ENCODE results near the gene IPO9. TPM values are rescaled to one million over a fixed set of nuclear protein-coding genes. Genes with fewer than 3 reads are reported as not detected.

Gene IPO9
- polyA plus RNA-seq, 1 donor (not counting 4 experiments of a cell fraction or from before 2014, with no cell fraction given), result 38.9 TPM

GRCh38 chr1:201788296-201788695 is 40.7 kb upstream of the IPO9 start:
- no peaks in the 10 kb centered on the region for H3K9me3 ChIP-seq (ENCODE audit: control insufficient read depth, low read depth, low read length)
- H3K4me3 ChIP-seq (ENCODE audit: control insufficient read depth in 2 of 3, extremely low read depth in 1 of 3, insufficient read depth in 2 of 3, low read depth in 1 of 3, low read length in 3 of 3), result no peak overlapping the region
- TF ChIP-seq CTCF (optimal IDR thresholded peaks at IDR 0.05 in 1 of 3, IDR thresholded peaks at IDR 0.05 in 1 of 3, conservative IDR thresholded peaks at IDR 0.05 in 1 of 3; ENCODE audit: extremely low read depth in 1 of 3, insufficient read depth in 2 of 3, low read length in 3 of 3) (no peak), EZH2 (IDR thresholded peaks at IDR 0.05; ENCODE audit: low read length) (no peak)
- H3K36me3 ChIP-seq (ENCODE audit: control insufficient read depth in 2 of 2, extremely low read depth in 1 of 2, insufficient read depth in 2 of 2, low read length in 2 of 2), result peaks cover 35 to 61% of the 10 kb centered on the region in 2 experiments
- DNase-seq (ENCODE audit: low read depth, low spot score) (no peak), FAIRE-seq (no peak)
- no peaks in the 10 kb centered on the region for H3K9me1 ChIP-seq (ENCODE audit: control insufficient read depth, extremely low read depth, insufficient read depth, low read length)
- dilution Hi-C loops (cut with MboI; ENCODE audit: extremely low pct_ligation_motif_present, low sequenced_read_pairs), result loop anchor here (25.0 kb wide), 1 partner anchor 226 kb away; no protein-coding TSS in a partner anchor
- H3K79me2 ChIP-seq (ENCODE audit: control insufficient read depth, insufficient read depth, low read length), result no peaks in the 10 kb centered on the region
- peaks cover 51% of the 10 kb centered on the region for H3K4me1 ChIP-seq (ENCODE audit: control insufficient read depth, extremely low read depth, insufficient read depth, low read length)
- no peak overlapping the region for H3K4me2 ChIP-seq (ENCODE audit: control insufficient read depth, extremely low read depth, insufficient read depth, low read depth, low read length)
- no peak overlapping the region for H3K9ac ChIP-seq (ENCODE audit: control insufficient read depth, extremely low read depth, insufficient read depth, low read length)
- no peaks in the 10 kb centered on the region for H3K27me3 ChIP-seq (ENCODE audit: control insufficient read depth, extremely low read depth, insufficient read depth, low read length)
- no peaks in the 10 kb centered on the region for H4K20me1 ChIP-seq (ENCODE audit: control insufficient read depth, extremely low read depth, insufficient read depth, low read length)
- no peak overlapping the region for H2AFZ ChIP-seq (ENCODE audit: control insufficient read depth, low read length)
- no peak overlapping the region for H3K27ac ChIP-seq (ENCODE audit: control insufficient read depth, insufficient read depth, low read length)

- dilution Hi-C loops (cut with MboI; ENCODE audit: extremely low pct_ligation_motif_present, low sequenced_read_pairs), result loop anchor here (25.0 kb wide), 1 partner anchor 227 kb away; no protein-coding TSS in a partner anchor
- Histone ChIP-seq H3K4me1 (ENCODE audit: control insufficient read depth, extremely low read depth, insufficient read depth, low read length) (peaks cover 51% of the 10 kb centered on the region), H3K27ac (ENCODE audit: control insufficient read depth, insufficient read depth, low read length) (no peak overlapping the region), H3K79me2 (ENCODE audit: control insufficient read depth, insufficient read depth, low read length) (no peaks in the 10 kb centered on the region), H3K27me3 (ENCODE audit: control insufficient read depth, extremely low read depth, insufficient read depth, low read length) (no peaks in the 10 kb centered on the region), H2AFZ (ENCODE audit: control insufficient read depth, low read length) (no peak overlapping the region), H4K20me1 (ENCODE audit: control insufficient read depth, extremely low read depth, insufficient read depth, low read length) (no peaks in the 10 kb centered on the region), H3K4me3 (ENCODE audit: control insufficient read depth in 2 of 3, extremely low read depth in 1 of 3, insufficient read depth in 2 of 3, low read depth in 1 of 3, low read length in 3 of 3) (no peak overlapping the region), H3K4me2 (ENCODE audit: control insufficient read depth, extremely low read depth, insufficient read depth, low read depth, low read length) (no peak overlapping the region), H3K9ac (ENCODE audit: control insufficient read depth, extremely low read depth, insufficient read depth, low read length) (no peak overlapping the region), H3K9me3 (ENCODE audit: control insufficient read depth, low read depth, low read length) (no peaks in the 10 kb centered on the region), H3K36me3 (ENCODE audit: control insufficient read depth in 2 of 2, extremely low read depth in 1 of 2, insufficient read depth in 2 of 2, low read length in 2 of 2) (peaks cover 35 to 64% of the 10 kb centered on the region in 2 experiments), H3K9me1 (ENCODE audit: control insufficient read depth, extremely low read depth, insufficient read depth, low read length) (no peaks in the 10 kb centered on the region)
- FAIRE-seq, result no peak
- TF ChIP-seq CTCF (optimal IDR thresholded peaks at IDR 0.05 in 1 of 3, IDR thresholded peaks at IDR 0.05 in 1 of 3, conservative IDR thresholded peaks at IDR 0.05 in 1 of 3; ENCODE audit: extremely low read depth in 1 of 3, insufficient read depth in 2 of 3, low read length in 3 of 3) (no peak), EZH2 (IDR thresholded peaks at IDR 0.05; ENCODE audit: low read length) (no peak)
- DNase-seq (ENCODE audit: low read depth, low spot score), result no peak
Measured at GRCh38 chr1:201789245-201789644, 39.7 kb upstream of the IPO9 start.
